GM21786 (cell line): ENCODE results near the gene TRPV2.

Source experiments
- ATAC-seq: cut with Tn5 transposase; IDR thresholded peaks from one replicate; pipeline ENCODE4 v1.9.1; 2021; ENCODE audit not compliant: unreplicated experiment

Gene TRPV2

GRCh38 chr17:16453493-16453851 is 38.1 kb downstream of the TRPV2 start:
- no peak for ATAC-seq

GRCh38 chr17:16455997-16456741 is 40.8 kb downstream of the TRPV2 start:
- no peak for ATAC-seq

- ATAC-seq, result no peak
Measured at GRCh38 chr17:16456742-16457316, 41.5 kb downstream of the TRPV2 start.

- no peak for ATAC-seq
Measured at GRCh38 chr17:16459271-16459670, 43.9 kb downstream of the TRPV2 start.

- no peak for ATAC-seq
Measured at GRCh38 chr17:16459855-16460550, 44.6 kb downstream of the TRPV2 start.

GRCh38 chr17:16460796-16461605 is 45.6 kb downstream of the TRPV2 start:
- ATAC-seq, result no peak

GRCh38 chr17:16461606-16461866 is 46.2 kb downstream of the TRPV2 start:
- no peak for ATAC-seq

GRCh38 chr17:16462070-16462864 is 46.9 kb downstream of the TRPV2 start:
- no peak for ATAC-seq

GRCh38 chr17:16463358-16464302 is 48.3 kb downstream of the TRPV2 start:
- ATAC-seq, result no peak

DNA sequence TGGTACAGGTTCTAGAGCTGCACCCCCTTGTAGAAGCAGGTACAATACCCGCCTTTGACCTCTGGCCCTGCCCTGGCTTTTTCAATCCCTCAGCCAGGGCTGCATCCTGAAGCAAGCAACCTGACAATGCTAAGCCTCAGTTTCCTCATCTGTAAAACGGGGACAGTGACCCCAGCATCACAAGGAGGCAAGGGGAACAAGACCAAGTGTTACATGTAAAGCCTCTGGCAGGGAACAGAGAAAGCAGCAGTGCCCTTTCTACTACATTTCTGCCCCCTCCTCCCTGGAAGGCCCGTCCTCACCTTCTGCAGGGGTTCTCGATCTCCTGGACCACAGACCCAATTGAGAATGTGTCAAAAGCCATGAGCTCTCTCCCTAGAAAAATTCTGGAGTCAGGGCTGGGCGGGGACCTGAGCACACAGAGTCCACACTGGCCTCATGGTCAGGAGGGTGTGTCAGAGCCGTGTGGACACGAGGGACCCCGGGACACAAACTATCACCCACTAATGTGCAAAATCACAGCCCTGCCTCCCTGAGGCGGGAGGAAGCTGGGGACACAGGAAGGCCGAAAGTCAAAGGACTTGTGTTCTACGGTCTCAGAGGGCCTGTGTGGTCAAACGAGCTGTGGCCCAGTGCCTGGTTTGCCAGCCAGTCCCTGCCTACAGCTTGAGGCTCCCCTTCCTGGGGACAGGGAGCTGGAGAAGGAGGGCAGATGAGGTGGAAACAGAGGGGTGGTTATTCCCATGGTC is 49.1 kb downstream of the TRPV2 start:
- ATAC-seq, result no peak

DNA sequence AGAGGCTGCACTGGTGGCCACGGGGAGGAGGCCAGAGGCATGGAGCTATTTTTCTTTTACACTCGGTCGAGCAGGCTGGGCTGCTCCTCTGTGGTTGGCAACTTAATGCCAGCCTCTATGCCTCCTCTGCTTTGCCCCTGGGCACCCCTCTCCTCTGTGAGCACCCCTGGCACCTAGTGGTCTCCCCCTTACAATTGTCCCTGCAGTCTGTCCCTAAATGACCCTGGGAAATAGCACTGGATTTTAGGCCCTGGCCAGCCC is 49.6 kb downstream of the TRPV2 start:
- ATAC-seq, result no peak

DNA sequence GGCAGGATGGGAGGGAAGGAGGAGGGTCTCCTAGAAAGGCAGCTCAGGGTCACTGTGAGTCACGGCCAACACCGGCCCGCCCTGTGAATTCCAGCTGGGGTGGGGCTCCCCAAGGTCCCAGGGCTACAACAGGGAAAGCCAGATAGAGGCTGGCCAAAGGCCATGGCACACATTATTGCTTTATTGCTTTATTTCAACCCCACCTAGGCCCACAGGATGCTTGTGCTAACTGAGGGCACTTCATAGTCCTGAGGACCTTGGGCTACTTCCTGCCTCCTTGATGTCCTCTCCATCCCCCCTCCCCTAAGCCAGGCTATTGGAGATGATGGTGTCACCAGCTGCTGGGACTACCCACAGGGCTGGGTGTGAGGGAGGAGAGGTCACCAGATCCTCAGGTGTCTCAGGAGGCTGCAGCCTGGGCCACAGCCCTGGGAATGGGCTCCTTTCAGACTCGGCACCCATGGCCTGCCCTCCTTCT is 50.5 kb downstream of the TRPV2 start:
- ATAC-seq, result no peak

- ATAC-seq, result no peak
Measured at GRCh38 chr17:16466407-16466806, 51.0 kb downstream of the TRPV2 start.

GRCh38 chr17:16467044-16467443 is 51.7 kb downstream of the TRPV2 start:
- no peak for ATAC-seq

GRCh38 chr17:16467886-16468285 is 52.5 kb downstream of the TRPV2 start:
- ATAC-seq, result no peak

DNA sequence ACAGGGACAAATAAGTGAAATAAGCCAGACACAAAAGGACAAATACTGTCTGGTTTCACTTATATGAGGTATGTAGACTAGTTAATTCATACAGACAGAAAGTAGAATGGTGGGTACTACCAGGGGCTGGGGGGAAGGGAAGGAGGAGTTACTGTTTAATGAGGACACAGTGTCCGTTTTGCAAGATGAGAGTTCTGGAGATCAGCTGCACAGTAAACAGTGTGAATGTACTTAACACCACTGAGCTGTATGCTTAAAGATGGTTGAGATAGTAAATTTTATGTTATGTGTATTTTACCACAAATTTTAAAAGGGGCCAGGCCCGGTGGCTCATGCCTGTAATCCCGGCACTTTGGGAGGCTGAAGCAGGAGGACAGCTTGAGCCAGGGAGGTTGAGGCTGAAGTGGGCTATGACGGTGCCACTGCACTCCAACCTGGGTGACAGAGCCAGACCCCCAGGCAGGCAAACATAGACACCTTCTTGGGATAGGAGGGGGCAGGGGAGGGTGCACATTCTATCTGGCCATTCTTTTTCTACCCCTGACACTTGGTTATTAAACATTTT is 53.1 kb downstream of the TRPV2 start:
- ATAC-seq, result no peak

- ATAC-seq, result no peak
Measured at GRCh38 chr17:16470265-16470664, 54.9 kb downstream of the TRPV2 start.

DNA sequence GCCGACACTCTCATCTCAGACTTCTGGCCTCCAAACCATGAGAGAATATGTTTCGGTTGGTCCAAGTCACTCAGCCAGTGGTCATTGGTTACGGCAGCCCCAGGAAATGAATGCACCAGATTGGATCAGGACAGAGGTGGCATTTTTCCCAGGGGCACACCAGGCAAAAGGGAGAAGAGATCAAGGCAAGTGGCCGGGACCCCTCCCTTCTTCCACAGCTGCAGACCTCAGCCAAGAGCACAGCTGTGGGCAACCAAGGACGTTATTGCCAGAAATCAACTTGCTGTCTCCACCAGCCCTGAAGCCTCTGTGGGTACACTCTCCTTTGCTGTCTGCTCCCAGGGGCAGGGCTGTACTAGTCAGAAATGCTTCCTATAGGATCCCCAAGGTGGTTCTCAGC is 55.9 kb downstream of the TRPV2 start:
- no peak for ATAC-seq

DNA sequence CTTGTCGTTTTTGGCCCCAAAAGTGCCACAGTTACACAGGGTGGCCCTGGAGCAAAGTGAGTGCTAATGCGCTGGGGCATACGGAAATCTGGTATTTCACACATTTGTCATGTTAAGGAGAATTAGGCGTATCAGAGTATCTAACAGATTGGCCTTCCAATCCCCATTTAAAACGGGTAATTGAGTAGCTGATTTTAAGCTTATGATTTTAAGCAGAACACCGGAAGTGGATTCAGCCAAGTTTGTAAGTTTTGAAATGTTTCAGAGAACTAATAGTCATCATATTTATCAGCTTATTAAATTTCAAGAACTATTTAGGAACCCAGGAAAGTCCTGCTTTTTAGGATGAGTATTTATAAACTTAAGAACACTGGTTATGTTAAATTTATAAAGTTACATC is 57.2 kb downstream of the TRPV2 start:
- ATAC-seq, result no peak
